Psoas muscle (tissue), 8 donors: Measurements from ENCODE around the gene VPS13D. TPM values are rescaled to one million over a fixed set of nuclear protein-coding genes. Genes with fewer than 3 reads are reported as not detected.

Experiments used
- ATAC-seq, 4 donors: fragments of 200-7000 bp; cut with Tn5 transposase; one replicate each; pipeline ENCODE4 v1.9.1; 2020; ENCODE audit warnings: moderate library complexity in 3 of 4, mild to moderate bottlenecking in 2 of 4
- DNase-seq, 2 donors: peaks; one replicate each; pipeline ENCODE4 v3.0.0-alpha.2; 2020
- H3K27ac ChIP-seq: fragments of 200-600 bp; one replicate; pipeline ENCODE4 v1.8.0; 2022
- H3K27me3 ChIP-seq, 3 donors: fragments of 200-600 bp in 1 of 3; one replicate each; pipeline versions ENCODE4 v1.6.1 to v1.8.0; 2013 to 2022; ENCODE audit warnings: low read length in 2 of 3, mild to moderate bottlenecking in 2 of 3, moderate library complexity in 1 of 3; ENCODE audit not compliant: insufficient read depth in 3 of 3
- H3K36me3 ChIP-seq, 2 donors: fragments of 200-600 bp in 1 of 2; one replicate each; pipeline versions ENCODE4 v1.6.1 to v1.8.0; 2013 to 2022; ENCODE audit warnings: low read depth in 1 of 2, mild to moderate bottlenecking in 1 of 2, moderate library complexity in 1 of 2; ENCODE audit not compliant: insufficient read depth in 1 of 2
- H3K4me1 ChIP-seq: fragments of 200-600 bp; one replicate; pipeline ENCODE4 v1.8.0; 2022
- H3K4me3 ChIP-seq: fragments of 200-600 bp; one replicate; pipeline ENCODE4 v1.8.0; 2022; ENCODE audit warnings: mild to moderate bottlenecking
- H3K9me3 ChIP-seq: fragments of 200-600 bp; one replicate; pipeline ENCODE4 v1.8.0; 2022
- CTCF ChIP-seq: fragments of 200-600 bp; IDR thresholded peaks from one replicate; pipeline ENCODE4 v1.8.0; 2022; ENCODE audit warnings: antibody characterized with exemption
- WGBS, 3 donors: extraction: QIAGEN DNeasy Blood & Tissue Kit; methylation state at CpG; one replicate each; pipeline versions ENCODE4 v1.1.6 to v1.1.7; 2013; 5-methylcytosine and 5-hydroxymethylcytosine counted together
- intact Hi-C, 2 donors: fragments of 100-400 bp; cut with DNase I; formaldehyde crosslinking; loops; one replicate each; pipeline versions ENCODE4 v1.11.0 to v1.14.2; 2022
- polyA plus RNA-seq, 3 donors: library from polyadenylated mRNA; stranded (reverse); fragments of 200-250 nt; gene quantifications; one replicate each; pipeline ENCODE4 v1.2.3, GENCODE V29; 2013
- total RNA-seq, 4 donors: library from RNA; stranded (reverse); fragmentation: NEBNext Ultra II Directional in 2 of 4; extraction: Animal tissue kit (Norgen Biotek cat#: 25700) in 2 of 4; gene quantifications; one replicate each; pipeline versions ENCODE4 v1.2.1 to v1.2.4, GENCODE V29; 2021 to 2023
- donor health status: healthy with polysubstance abuse.
- donor health status: DM: no; HTN: no; CAD: no; lungs with moderate emphysema.
- donor health status: Bipolar disorder and iron deficiency.
- donor health status: healthy.
- donor health status: DM: yes; HTN: yes; CAD: no.
- donor health status: DM: no; HTN: no; CAD: no.
- donor health status: DM: no; HTN: no; CAD: no.
- donor health status: DM: yes; HTN: yes; CAD: no.

VPS13D gene
- total and polyA plus RNA-seq, 7 donors = 19.9 to 69.1 (median 45.3) TPM

DNA sequence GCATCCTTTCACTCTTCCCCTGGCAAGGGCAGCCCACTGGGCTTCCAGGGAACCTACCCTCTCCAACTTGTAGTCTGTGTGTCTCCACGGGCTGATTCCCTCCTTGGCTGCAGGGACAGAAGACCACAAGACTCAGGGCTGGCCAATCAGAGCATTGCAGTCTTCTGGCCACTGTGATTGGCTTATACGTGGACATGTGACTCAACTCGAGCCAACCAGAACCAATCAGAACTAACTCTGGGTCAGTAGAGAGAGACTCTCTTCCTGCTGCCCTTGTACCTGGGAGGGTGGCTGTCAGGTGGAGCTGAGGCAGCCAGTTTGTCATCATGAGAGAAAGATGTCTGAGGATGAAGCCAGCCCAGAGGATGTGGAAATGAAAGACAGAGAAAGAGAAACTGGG is 324.1 kb downstream of the VPS13D start:
- H3K4me1 ChIP-seq = peaks cover 55% of the 10 kb centered on the region
- no peak for TF ChIP-seq CTCF
- peak overlapping the region; percentile 82 for H3K27ac ChIP-seq
- H3K36me3 ChIP-seq = no peaks in the 10 kb centered on the region
- intact Hi-C loops = loop anchor here in 1 of 2 donors (5.0 kb wide), 1 partner anchor 38 kb away; no protein-coding TSS in a partner anchor
- DNase-seq = no peak
- peak in 2 of 4 donors; percentile 23 to 43 for ATAC-seq
- no peak overlapping the region for H3K4me3 ChIP-seq
- 39 to 65% (median 41%) methylated on average over 3 of the region's 3 CpGs for WGBS, 3 donors
- H3K9me3 ChIP-seq = no peaks in the 10 kb centered on the region
- H3K27me3 ChIP-seq = no peaks in the 10 kb centered on the region

- DNase-seq = peak in 1 of 2 donors; percentile 50
- H3K9me3 ChIP-seq = no peaks in the 10 kb centered on the region
- H3K27ac ChIP-seq = no peak overlapping the region
- intact Hi-C loops = loop anchor here in 1 of 2 donors (5.0 kb wide), 1 partner anchor 38 kb away; no protein-coding TSS in a partner anchor
- no peak for ATAC-seq
- H3K4me1 ChIP-seq = peaks cover 52% of the 10 kb centered on the region
- H3K36me3 ChIP-seq = no peaks in the 10 kb centered on the region
- WGBS, 3 donors = 91 to 97% (median 91%) methylated on average over 18 of the region's 18 CpGs
- no peak overlapping the region for H3K4me3 ChIP-seq
- no peaks in the 10 kb centered on the region for H3K27me3 ChIP-seq
- no peak for TF ChIP-seq CTCF
Observed at GRCh38 chr1:12554521-12555305, 324.9 kb downstream of the VPS13D start.

GRCh38 chr1:12555411-12556367 is 325.9 kb downstream of the VPS13D start:
- 82 to 85% (median 82%) methylated on average over 13 of the region's 13 CpGs for WGBS, 3 donors
- DNase-seq = no peak
- intact Hi-C loops = no loop called here

More at GRCh38 chr1:12555411-12556367, 325.9 kb downstream of the VPS13D start:
- Histone ChIP-seq H3K4me3 (no peak overlapping the region), H3K36me3 (no peaks in the 10 kb centered on the region), H3K27me3 (no peaks in the 10 kb centered on the region), H3K27ac (peak overlapping the region; percentile 84), H3K4me1 (peaks cover 49% of the 10 kb centered on the region), H3K9me3 (no peaks in the 10 kb centered on the region)
- no peak for TF ChIP-seq CTCF
- ATAC-seq = peak in 3 of 4 donors; percentile 0 to 22 (median 4)
